K562 (cell line): ENCODE results near the gene AGPAT3. TPM values are rescaled to one million over a fixed set of nuclear protein-coding genes. Genes with fewer than 3 reads are reported as not detected.

Source experiments
- ARID1B ChIP-seq: fragments of 450-650 bp; IDR thresholded peaks from 2 replicates; pipeline ENCODE4 v1.6.1; 2016; ENCODE audit warnings: antibody characterized with exemption, mild to moderate bottlenecking, inconsistent platforms
- ARID3A ChIP-seq: IDR thresholded peaks from 2 replicates; pipeline ENCODE4 v1.6.1; 2012; ENCODE audit warnings: low read depth, low read length, improper control_type of control experiment, borderline replicate concordance
- BCL6 ChIP-seq: fragments of 250-450 bp; sonication (Bioruptor Pico); IDR thresholded peaks from 2 replicates; pipeline ENCODE4 v1.4.0; 2020
- E2F3 ChIP-seq: fragments of 250-450 bp; sonication (Bioruptor Pico); IDR thresholded peaks from 2 replicates; pipeline ENCODE4 v1.4.0; 2020; ENCODE audit warnings: mild to moderate bottlenecking
- GABPA ChIP-seq: fragments of 200-800 bp; sonication (Bioruptor generic); conservative IDR thresholded peaks from 2 replicates; pipeline ENCODE4 v1.6.1; 2016; ENCODE audit warnings: low read depth, missing genetic modification characterization, missing compliant biosample characterization
- IFI16 ChIP-seq: fragments of 250-450 bp; sonication (Bioruptor Pico); IDR thresholded peaks from 2 replicates; pipeline ENCODE4 v2.1.2; 2022; ENCODE audit warnings: mild to moderate bottlenecking, inconsistent platforms
- JUN ChIP-seq, 2 experiments: sonication (generic) in 1 of 2; formaldehyde crosslinking in 1 of 2; IDR thresholded peaks; 2 replicates each; pipeline versions ENCODE4 v1.6.1 to v1.8.0; 2012 to 2022; ENCODE audit warnings: borderline replicate concordance in 2 of 2, mild to moderate bottlenecking in 2 of 2, improper control_type of control experiment in 1 of 2, low read depth in 1 of 2, low read length in 1 of 2, missing genetic modification reagents in 1 of 2
- KLF1 ChIP-seq: fragments of 450-650 bp; IDR thresholded peaks from 2 replicates; pipeline ENCODE4 v1.6.1; 2016; ENCODE audit warnings: missing genetic modification characterization, missing compliant biosample characterization
- NFIC ChIP-seq: fragments of 450-650 bp; IDR thresholded peaks from 2 replicates; pipeline ENCODE4 v1.6.1; 2017; ENCODE audit warnings: mild to moderate bottlenecking, inconsistent platforms
- NR2C2 ChIP-seq, 2 experiments: fragments of 200-800 bp in 1 of 2; sonication (Bioruptor generic) in 1 of 2; sonication (generic) in 1 of 2; formaldehyde crosslinking in 1 of 2; IDR thresholded peaks; 2 replicates each; pipeline versions ENCODE4 v1.6.1 to v1.8.0; 2016 to 2022; ENCODE audit warnings: mild to moderate bottlenecking in 1 of 2, missing compliant biosample characterization in 1 of 2, missing genetic modification characterization in 1 of 2, missing genetic modification reagents in 1 of 2
- NR3C1 ChIP-seq: sonication (generic); formaldehyde crosslinking; IDR thresholded peaks from 2 replicates; pipeline ENCODE4 v1.8.1; 2022; ENCODE audit warnings: missing genetic modification reagents
- PHF20 ChIP-seq: fragments of 450-650 bp; IDR thresholded peaks from 2 replicates; pipeline ENCODE4 v1.6.1; 2018; ENCODE audit not compliant: partially characterized antibody
- POLR2H ChIP-seq: IDR thresholded peaks from 2 replicates; pipeline ENCODE4 v1.6.1; 2016; ENCODE audit warnings: missing genetic modification characterization, low read depth, mild to moderate bottlenecking, control low read depth, missing compliant biosample characterization, moderate library complexity
- SFPQ ChIP-seq: fragments of 200-400 bp; formaldehyde crosslinking; IDR thresholded peaks from 2 replicates; pipeline ENCODE4 v1.6.1; 2017; ENCODE audit warnings: mild to moderate bottlenecking, low read depth, low read length, moderate library complexity
- SP1 ChIP-seq: sonication (generic); formaldehyde crosslinking; IDR thresholded peaks from 2 replicates; pipeline ENCODE4 v1.8.1; 2022; ENCODE audit warnings: mild to moderate bottlenecking, missing genetic modification reagents
- SRSF7 ChIP-seq: fragments of 200-400 bp; formaldehyde crosslinking; optimal IDR thresholded peaks from 2 replicates; pipeline ENCODE3; 2017; ENCODE audit warnings: mild to moderate bottlenecking, low read depth, low read length
- TAF1 ChIP-seq: IDR thresholded peaks from 2 replicates; pipeline ENCODE4 v1.6.1; 2011; ENCODE audit warnings: mild to moderate bottlenecking, low read length, moderate library complexity; ENCODE audit not compliant: insufficient read depth, control insufficient read depth, severe bottlenecking; ENCODE audit errors: extremely low read depth
- TEAD1 ChIP-seq, 2 experiments: fragments of 450-650 bp in 1 of 2; sonication (generic) in 1 of 2; formaldehyde crosslinking; IDR thresholded peaks; 2 replicates each; pipeline versions ENCODE4 v1.4.0 to v1.8.0; 2020 to 2022; ENCODE audit warnings: mild to moderate bottlenecking in 2 of 2, missing genetic modification reagents in 1 of 2
- TRIM24 ChIP-seq, 2 experiments: fragments of 450-650 bp; IDR thresholded peaks; 2 replicates each; pipeline ENCODE4 v1.6.1; 2016
- YBX1 ChIP-seq: fragments of 450-650 bp; IDR thresholded peaks from 2 replicates; pipeline ENCODE4 v1.7.1; 2016; ENCODE audit warnings: mild to moderate bottlenecking
- ZNF589 ChIP-seq: fragments of 200-800 bp; sonication (Bioruptor generic); IDR thresholded peaks from 2 replicates; pipeline ENCODE4 v1.6.1; 2016; ENCODE audit warnings: low read depth, missing genetic modification characterization, missing compliant biosample characterization
- ZNF75A ChIP-seq: fragments of 450-650 bp; formaldehyde crosslinking; IDR thresholded peaks from 2 replicates; pipeline ENCODE4 v1.4.0; 2020; ENCODE audit warnings: mild to moderate bottlenecking
- polyA plus RNA-seq, 8 experiments: library from polyadenylated mRNA; depleted of rRNA in 4 of 8; stranded (reverse) in 5 of 8; unstranded in 3 of 8; fragments of >200 nt; fragmentation: Nextera tagmentation in 2 of 8; fragmentation: Illumina TruSeq in 1 of 8; extraction: Ambion mirVana in 2 of 8; extraction: Trizol in 1 of 8; gene quantifications; 2 replicates each; pipeline versions ENCODE4 v1.2.1 to v1.2.3, GENCODE V29; 2011 to 2014; ENCODE audit warnings: inconsistent platforms in 1 of 8, missing spikeins in 1 of 8
- total RNA-seq, 7 experiments: library from RNA; depleted of rRNA in 6 of 7; stranded (reverse); fragments of >200 nt in 6 of 7; fragmentation: Illumina TruSeq in 2 of 7; extraction: Trizol in 2 of 7; gene quantifications; 2 replicates each; pipeline versions ENCODE4 v1.2.1 to v1.2.3, GENCODE V29; 2011 to 2021; ENCODE audit warnings: low replicate concordance in 1 of 7

Gene AGPAT3
- total and polyA plus RNA-seq, 9 of the 15 experiments (the other 6 are each of a cell fraction or from before 2014, with no cell fraction given) = 1.5 to 88.4 (median 35.7) TPM

- TF ChIP-seq IFI16 (CRISPR knock-in tag) (no peak), TRIM24 (IDR thresholded peaks at IDR 0.05) (peak in 1 of 2 experiments; percentile 60; a peak in 1 of 4 replicates), GABPA (tag) (peak; percentile 81), SP1 (CRISPR knock-in tag) (peak; percentile 48; the same call in 1 of the 2 replicates), JUN (IDR thresholded peaks at IDR 0.05; ENCODE audit: borderline replicate concordance, low read depth, low read length) (0 out of 2 replicates have a peak, but pooled peaks have one; percentile 7), JUN (CRISPR knock-in tag; IDR thresholded peaks at IDR 0.05; ENCODE audit: borderline replicate concordance) (no peak), PHF20 (peak; percentile 8), ZNF75A (CRISPR knock-in tag) (no peak), POLR2H (tag) (no peak), ZNF589 (CRISPR knock-in tag) (0 out of 2 replicates have a peak, but pooled peaks have one; percentile 74), NR2C2 (CRISPR knock-in tag; IDR thresholded peaks at IDR 0.05) (peak; percentile 96), NR2C2 (tag; IDR thresholded peaks at IDR 0.05) (peak; percentile 100), ARID1B (no peak), TAF1 (peak; percentile 60), NFIC (no peak), SFPQ (no peak), YBX1 (no peak), E2F3 (CRISPR knock-in tag) (peak; percentile 70; the same call in 1 of the 2 replicates), TEAD1 (CRISPR knock-in tag; IDR thresholded peaks at IDR 0.05) (peak in 1 of 2 experiments; percentile 56; a peak in 2 of 4 replicates), ARID3A (peak; percentile 7; the same call in 1 of the 2 replicates), NR3C1 (no peak), BCL6 (CRISPR knock-in tag) (no peak), KLF1 (peak; percentile 40; the same call in 1 of the 2 replicates), SRSF7 (no peak)
Observed at GRCh38 chr21:44012474-44013379, 147.7 kb downstream of the AGPAT3 start (continued).
